Ascending aorta (tissue), 2 donors: ENCODE measurements around the gene GRM7. TPM values are rescaled to one million over a fixed set of nuclear protein-coding genes. Genes with fewer than 3 reads are reported as not detected.

Source experiments
- DNase-seq, 2 donors: peaks; one replicate each; pipeline ENCODE4 v3.0.0-alpha.2; 2019; ENCODE audit warnings: low spot score in 2 of 2
- H3K27ac ChIP-seq, 2 donors: fragments of 200-600 bp; sonication (generic); one replicate each; pipeline ENCODE4 v1.5.1; 2016 to 2017; ENCODE audit warnings: mild to moderate bottlenecking in 1 of 2
- H3K27me3 ChIP-seq: fragments of 200-600 bp; sonication (generic); one replicate; pipeline ENCODE4 v1.5.1; 2017
- H3K36me3 ChIP-seq, 2 donors: fragments of 200-600 bp; sonication (generic); one replicate each; pipeline ENCODE4 v1.5.1; 2016
- H3K4me1 ChIP-seq, 2 donors: fragments of 200-600 bp; sonication (generic); one replicate each; pipeline ENCODE4 v1.5.1; 2016 to 2017; ENCODE audit warnings: mild to moderate bottlenecking in 1 of 2
- H3K4me3 ChIP-seq, 2 donors: fragments of 200-600 bp; sonication (generic); one replicate each; pipeline ENCODE4 v1.5.1; 2016 to 2017; ENCODE audit warnings: mild to moderate bottlenecking in 1 of 2
- H3K9me3 ChIP-seq, 2 donors: fragments of 200-600 bp; sonication (generic); one replicate each; pipeline ENCODE4 v1.5.1; 2016
- CTCF ChIP-seq, 3 experiments: fragments of 200-600 bp in 2 of 3; fragments of 450-650 bp in 1 of 3; sonication (generic) in 2 of 3; IDR thresholded peaks; one replicate each; pipeline ENCODE4 v1.5.1; 2016 to 2019; ENCODE audit warnings: antibody characterized with exemption in 3 of 3, mild to moderate bottlenecking in 1 of 3, moderate library complexity in 1 of 3
- intact Hi-C: fragments of 100-400 bp; cut with DNase I; formaldehyde crosslinking; loops from one replicate; pipeline ENCODE4 v1.15.1; 2023
- total RNA-seq: library from RNA; depleted of rRNA; stranded (reverse); fragments of >200 nt; gene quantifications from one replicate; pipeline ENCODE4 v1.1.0, GENCODE V29; 2016

GRM7 gene
- total RNA-seq, 1 donor from 2014 or later: 4.8 TPM

DNA sequence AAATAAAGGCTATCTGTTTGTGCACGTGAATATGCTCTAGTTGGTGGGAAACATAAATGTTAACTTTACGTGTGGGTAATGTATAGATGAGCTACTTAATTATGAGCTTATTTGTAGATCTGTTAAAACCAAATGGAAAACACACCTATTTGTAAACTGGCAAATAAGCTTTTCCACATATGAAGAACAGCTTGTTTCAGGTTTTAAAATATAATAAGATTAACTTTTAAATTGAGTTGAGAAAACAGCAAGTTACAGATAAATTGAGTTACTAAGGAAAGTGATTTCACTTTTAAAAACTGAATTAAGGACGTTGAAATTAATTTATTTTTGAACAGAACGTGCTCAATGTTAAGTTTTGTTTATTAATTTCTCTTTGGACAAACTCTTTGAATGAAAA is 140.5 kb downstream of the GRM7 start:
- no peak overlapping the region for H3K4me3 ChIP-seq
- no peaks in the 10 kb centered on the region for H3K4me1 ChIP-seq
- TF ChIP-seq CTCF (IDR thresholded peaks at IDR 0.05): no peak
- H3K27ac ChIP-seq: no peak overlapping the region
- intact Hi-C loops: no loop called here
- no peaks in the 10 kb centered on the region for H3K27me3 ChIP-seq
- H3K9me3 ChIP-seq: no peaks in the 10 kb centered on the region
- no peak for DNase-seq
- no peaks in the 10 kb centered on the region for H3K36me3 ChIP-seq

GRCh38 chr3:7015683-7016440 is 154.9 kb downstream of the GRM7 start:
- intact Hi-C loops: no loop called here
- H3K9me3 ChIP-seq: peaks cover 0 to 6% of the 10 kb centered on the region in 2 donors

DNA sequence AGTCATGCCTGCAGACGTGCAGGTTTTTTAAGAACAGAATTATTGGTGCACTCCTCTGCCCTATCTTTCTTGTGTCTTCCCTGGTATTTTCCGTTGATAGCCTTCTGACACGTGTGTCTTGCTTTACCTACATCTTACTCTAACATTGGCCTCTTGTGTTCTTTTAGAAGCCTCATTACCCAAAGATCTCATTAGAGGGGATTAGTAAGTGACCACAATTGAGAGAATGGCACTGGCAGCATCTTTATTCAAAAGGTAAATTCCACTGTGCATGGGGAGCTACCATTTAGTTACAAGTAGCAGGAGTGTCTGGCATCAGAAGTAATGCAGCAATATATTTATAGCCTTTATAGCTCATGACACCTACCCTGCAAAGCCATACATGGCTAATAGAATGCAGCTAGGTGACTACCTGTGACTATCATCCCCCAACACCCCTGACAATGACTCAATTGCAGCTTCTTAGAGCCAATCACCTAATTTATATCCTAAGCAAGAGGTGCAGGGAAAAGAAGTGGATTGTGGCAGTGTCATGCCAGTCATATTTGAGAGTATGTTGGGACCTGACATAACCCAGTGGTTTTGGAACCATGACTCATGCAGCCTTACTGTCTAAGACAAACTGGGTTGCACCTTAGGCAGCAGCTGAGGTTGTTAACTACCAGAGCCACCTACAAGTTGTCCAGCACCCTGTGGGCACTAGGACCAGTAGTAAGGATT is 164.8 kb downstream of the GRM7 start:
- no peaks in the 10 kb centered on the region for H3K9me3 ChIP-seq
- no peaks in the 10 kb centered on the region for H3K36me3 ChIP-seq
- intact Hi-C loops: no loop called here
- DNase-seq: no peak
- no peaks in the 10 kb centered on the region for H3K4me1 ChIP-seq
- no peak for TF ChIP-seq CTCF (IDR thresholded peaks at IDR 0.05)
- no peaks in the 10 kb centered on the region for H3K27me3 ChIP-seq
- no peak overlapping the region for H3K4me3 ChIP-seq
- H3K27ac ChIP-seq: no peak overlapping the region

More at GRCh38 chr3:7015683-7016440, 154.9 kb downstream of the GRM7 start:
- Histone ChIP-seq H3K4me1 (no peaks in the 10 kb centered on the region), H3K27ac (no peak overlapping the region), H3K36me3 (no peaks in the 10 kb centered on the region), H3K27me3 (no peaks in the 10 kb centered on the region), H3K4me3 (no peak overlapping the region)
- DNase-seq: no peak
- TF ChIP-seq CTCF (IDR thresholded peaks at IDR 0.05): no peak

DNA sequence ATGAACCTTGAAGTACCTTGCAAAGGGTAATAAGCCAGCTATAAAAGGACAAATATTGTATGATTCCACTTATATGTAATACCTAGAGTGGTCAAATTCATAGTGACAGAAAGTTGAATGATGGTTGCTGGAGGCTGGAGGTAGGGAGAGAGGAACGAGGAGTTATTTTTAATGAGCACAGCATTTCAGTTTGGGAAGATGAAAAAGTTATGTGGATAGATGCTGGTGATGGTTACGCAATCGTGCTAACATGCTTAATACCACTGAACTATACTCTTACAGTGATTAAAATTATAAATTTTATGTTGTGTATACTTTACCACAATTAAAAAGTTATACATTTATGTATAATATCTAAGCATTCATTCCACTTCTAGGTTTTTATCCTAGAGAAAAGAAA is 168.6 kb downstream of the GRM7 start:
- TF ChIP-seq CTCF (IDR thresholded peaks at IDR 0.05): no peak
- Histone ChIP-seq H3K27me3 (no peaks in the 10 kb centered on the region), H3K36me3 (no peaks in the 10 kb centered on the region), H3K9me3 (no peaks in the 10 kb centered on the region), H3K27ac (no peak overlapping the region), H3K4me3 (no peak overlapping the region), H3K4me1 (no peaks in the 10 kb centered on the region)
- intact Hi-C loops: no loop called here
- no peak for DNase-seq

- TF ChIP-seq CTCF (IDR thresholded peaks at IDR 0.05): no peak
- no peak overlapping the region for H3K27ac ChIP-seq
- no peaks in the 10 kb centered on the region for H3K36me3 ChIP-seq
- H3K4me3 ChIP-seq: no peak overlapping the region
- H3K27me3 ChIP-seq: no peaks in the 10 kb centered on the region
- no peaks in the 10 kb centered on the region for H3K9me3 ChIP-seq
- no peak for DNase-seq
- no peaks in the 10 kb centered on the region for H3K4me1 ChIP-seq
- intact Hi-C loops: no loop called here
Measured at GRCh38 chr3:7038394-7038793, 177.5 kb downstream of the GRM7 start.
